Heart left ventricle (tissue), 16 donors: ENCODE measurements around the gene GOLGA6L22. TPM values are rescaled to one million over a fixed set of nuclear protein-coding genes. Genes with fewer than 3 reads are reported as not detected.
"Not testable (repeated sequence)": the region's sequence is repeated elsewhere in the genome, so short reads cannot be mapped to it uniquely, and the experiment has no call there.

ENCODE experiments used
- ATAC-seq, 4 donors: fragments of 200-7000 bp; cut with Tn5 transposase; one replicate each; pipeline ENCODE4 v1.9.1; 2020 to 2022; ENCODE audit warnings: moderate library complexity in 4 of 4, mild to moderate bottlenecking in 3 of 4, moderate number of reproducible peaks in 1 of 4
- DNase-seq, 5 donors: peaks; one replicate each; pipeline ENCODE4 v3.0.0-alpha.2; 2020
- H3K27ac ChIP-seq, 12 donors: fragments of 200-600 bp; sonication (generic) in 4 of 12; one replicate each; pipeline versions ENCODE4 v1.5.0 to v1.8.0; 2016 to 2022; ENCODE audit warnings: mild to moderate bottlenecking in 2 of 12
- H3K27me3 ChIP-seq, 9 donors: fragments of 200-600 bp; sonication (generic) in 2 of 9; one replicate each; pipeline versions ENCODE4 v1.5.1 to v1.8.0; 2016 to 2022; ENCODE audit warnings: mild to moderate bottlenecking in 3 of 9
- H3K36me3 ChIP-seq, 9 donors: fragments of 200-600 bp; sonication (generic) in 2 of 9; one replicate each; pipeline versions ENCODE4 v1.5.0 to v1.8.0; 2018 to 2022; ENCODE audit warnings: mild to moderate bottlenecking in 2 of 9
- H3K4me1 ChIP-seq, 12 donors: fragments of 200-600 bp; sonication (generic) in 4 of 12; one replicate each; pipeline versions ENCODE4 v1.5.0 to v1.8.0; 2016 to 2022; ENCODE audit warnings: mild to moderate bottlenecking in 3 of 12
- H3K4me3 ChIP-seq, 12 donors: fragments of 200-600 bp; sonication (generic) in 4 of 12; one replicate each; pipeline versions ENCODE4 v1.5.0 to v1.8.0; 2017 to 2022; ENCODE audit warnings: mild to moderate bottlenecking in 9 of 12, moderate library complexity in 4 of 12
- H3K9me3 ChIP-seq, 12 donors: fragments of 200-600 bp; sonication (generic) in 4 of 12; one replicate each; pipeline versions ENCODE4 v1.5.0 to v1.8.0; 2016 to 2022; ENCODE audit warnings: mild to moderate bottlenecking in 1 of 12
- WGBS, 4 donors: extraction: QIAGEN DNeasy Blood & Tissue Kit in 2 of 4; methylation state at CpG; one replicate each; pipeline versions ENCODE4 v1.1.5 to v1.1.7; 2013 to 2018; 5-methylcytosine and 5-hydroxymethylcytosine counted together
- intact Hi-C, 10 donors: fragments of 100-400 bp; cut with DNase I; formaldehyde crosslinking; loops; one replicate each; pipeline versions ENCODE4 v1.11.1 to v1.14.2; 2022
- long read RNA-seq, 3 donors: library from polyadenylated mRNA; unstranded; transcript quantifications; one replicate each; pipeline ENCODE4 v2.0.0, GENCODE V29; 2020 to 2021
- polyA plus RNA-seq, 2 donors: library from polyadenylated mRNA; stranded (reverse); fragments of 200-250 nt; gene quantifications; one replicate each; pipeline ENCODE4 v1.2.3, GENCODE V29; 2013
- total RNA-seq, 9 donors: library from RNA; depleted of rRNA in 2 of 9; stranded (reverse); fragments of >200 nt in 2 of 9; fragmentation: NEBNext Ultra II Directional in 3 of 9; extraction: Animal tissue kit (Norgen Biotek cat#: 25700) in 3 of 9; gene quantifications; one replicate each; pipeline versions ENCODE4 v1.1.0 to v1.2.4, GENCODE V29; 2016 to 2023
- donor health status: ischemic (EF 13 %, LVEDD 7.1; RV severe dilation, severe dysfunction).
- donor health status: healthy with polysubstance abuse.
- donor health status: DM: no; HTN: yes; CAD: no.
- donor health status: DM: no; HTN: no; CAD: no.
- donor health status: ischemic (EF 25% LVEDD 6.9; RV normal size, moderate dysfunction).
- donor health status: ischemic (EF 25% LVEDD 5.7; RV mildly dilated, moderate dysfunction).
- donor health status: healthy.
- donor health status: DM: yes; HTN: yes; CAD: no.
- donor health status: ischemic (EF 35%, LVEDD 5.7; RV mildly dilated, moderate dysfunction).
- donor health status: nonischemic (EF 11% LVEDD 7.7; RV severe dilation, severe dysfunction).
- donor health status: DM: yes; HTN: yes; CAD: no.
- donor health status: PGD.
- donor health status: ischemic (EF 29% LVEDD 5.4; RV normal size, mild dysfunction).
- donor health status: nonischemic (EF 23%, LVEDD 6.1; RV moderate dilation, normal function).

Gene GOLGA6L22
- total RNA-seq (not detected), polyA plus RNA-seq (not detected)
- long read RNA-seq, donor 1, result 0 reads
- long read RNA-seq, donor 2, result 0 reads
- long read RNA-seq, donor 3, result 0 reads

- ATAC-seq, intact Hi-C loops, H3K27ac ChIP-seq, H3K27me3 ChIP-seq, H3K36me3 ChIP-seq, DNase-seq, H3K9me3 ChIP-seq, H3K4me3 ChIP-seq, H3K4me1 ChIP-seq: not testable (repeated sequence)
- WGBS, 4 donors, result no CpG with 5 or more reads among the region's 7 CpGs
Measured at GRCh38 chr15:22458603-22459002, at the start of gene GOLGA6L22. TSS of gene GOLGA6L22 (plus strand) at chr15:22458903. CDS start at chr15:22458994, 91 bp downstream.

- H3K4me1 ChIP-seq, H3K36me3 ChIP-seq, H3K9me3 ChIP-seq, H3K27ac ChIP-seq, intact Hi-C loops, H3K27me3 ChIP-seq, H3K4me3 ChIP-seq: not testable (repeated sequence)
- 69 to 85% (median 78%) methylated on average over 4 to 8 of the region's 19 CpGs for WGBS, 4 donors
- peak in 1 of 4 donors; percentile 37 for ATAC-seq
- peak in 1 of 5 donors; percentile 40 for DNase-seq
Measured at GRCh38 chr15:22417288-22417687, 41.4 kb upstream of the GOLGA6L22 start.

GRCh38 chr15:22417795-22418194 lies 40.9 kb upstream of the GOLGA6L22 start:
- H3K9me3 ChIP-seq, intact Hi-C loops, H3K27ac ChIP-seq, H3K4me3 ChIP-seq, H3K36me3 ChIP-seq, H3K27me3 ChIP-seq, H3K4me1 ChIP-seq: not testable (repeated sequence)
- ATAC-seq, result peak in 2 of 4 donors; percentile 24 to 81
- WGBS, 4 donors, result 71 to 74% methylated on average over 10 of the region's 22 CpGs; no CpG with 5 or more reads in 2 of the 4 donors
- DNase-seq, result peak in 1 of 5 donors; percentile 7

GRCh38 chr15:22418212-22418611 lies 40.5 kb upstream of the GOLGA6L22 start:
- intact Hi-C loops, H3K4me1 ChIP-seq, H3K27me3 ChIP-seq, DNase-seq, H3K27ac ChIP-seq, H3K9me3 ChIP-seq, H3K36me3 ChIP-seq, H3K4me3 ChIP-seq: not testable (repeated sequence)
- no CpG with 5 or more reads among the region's 29 CpGs for WGBS, 4 donors
- peak in 1 of 4 donors; percentile 64 for ATAC-seq

- peak in 2 of 5 donors; percentile 11 to 47 for DNase-seq
- H3K27ac ChIP-seq, H3K4me3 ChIP-seq, intact Hi-C loops, H3K4me1 ChIP-seq, H3K36me3 ChIP-seq, H3K9me3 ChIP-seq, H3K27me3 ChIP-seq: not testable (repeated sequence)
- ATAC-seq, result peak in 2 of 4 donors; percentile 36 to 85
- WGBS, 4 donors, result 76 to 92% (median 87%) methylated on average over 14 to 17 of the region's 33 CpGs; no CpG with 5 or more reads in 1 of the 4 donors
Measured at GRCh38 chr15:22418666-22419065, 40.0 kb upstream of the GOLGA6L22 start.

- H3K36me3 ChIP-seq, H3K27ac ChIP-seq, ATAC-seq, H3K27me3 ChIP-seq, H3K4me3 ChIP-seq, H3K4me1 ChIP-seq, H3K9me3 ChIP-seq, intact Hi-C loops: not testable (repeated sequence)
- peak in 1 of 5 donors; percentile 4 for DNase-seq
- WGBS, 4 donors, result 82 to 88% (median 84%) methylated on average over 8 to 10 of the region's 13 CpGs; no CpG with 5 or more reads in 1 of the 4 donors
Measured at GRCh38 chr15:22420340-22420739, 38.4 kb upstream of the GOLGA6L22 start.

- H3K4me3 ChIP-seq, H3K36me3 ChIP-seq, H3K27ac ChIP-seq, H3K9me3 ChIP-seq, intact Hi-C loops, H3K4me1 ChIP-seq, H3K27me3 ChIP-seq, ATAC-seq, DNase-seq: not testable (repeated sequence)
- WGBS, 4 donors, result 57 to 64% methylated on average over 7 of the region's 11 CpGs; no CpG with 5 or more reads in 2 of the 4 donors
Measured at GRCh38 chr15:22429426-22429825, 29.3 kb upstream of the GOLGA6L22 start.

- ATAC-seq, H3K27me3 ChIP-seq, H3K36me3 ChIP-seq, H3K9me3 ChIP-seq, intact Hi-C loops, H3K27ac ChIP-seq, H3K4me1 ChIP-seq, H3K4me3 ChIP-seq: not testable (repeated sequence)
- WGBS, 4 donors, result 68 to 82% (median 78%) methylated on average over 4 to 7 of the region's 8 CpGs
- DNase-seq, result peak in 2 of 5 donors; percentile 0 to 37
Measured at GRCh38 chr15:22431687-22432086, 27.0 kb upstream of the GOLGA6L22 start.

GRCh38 chr15:22494490-22495113 lies 35.9 kb downstream of the GOLGA6L22 start:
- Histone ChIP-seq H3K27ac (peak overlapping the region in 6 of 12 donors; percentile 37 to 68 (median 57)), H3K4me3 (peak overlapping the region in 10 of 12 donors; percentile 11 to 60 (median 48))
- H3K27me3 ChIP-seq, ATAC-seq, H3K36me3 ChIP-seq, H3K4me1 ChIP-seq, intact Hi-C loops, H3K9me3 ChIP-seq: not testable (repeated sequence)
- peak; percentile 72 to 89 (median 83) for DNase-seq
- 1 to 17% methylated on average over 43 to 44 of the region's 86 CpGs; no CpG with 5 or more reads in 2 of the 4 donors for WGBS, 4 donors

- WGBS, 4 donors, result 88 to 97% (median 95%) methylated on average over 2 of the region's 4 CpGs; no CpG with 5 or more reads in 1 of the 4 donors
Measured at GRCh38 chr15:22497200-22497599, 38.5 kb downstream of the GOLGA6L22 start.

GRCh38 chr15:22498220-22498925 lies 39.7 kb downstream of the GOLGA6L22 start:
- H3K36me3 ChIP-seq, H3K27me3 ChIP-seq, ATAC-seq, H3K9me3 ChIP-seq, intact Hi-C loops, DNase-seq, H3K4me3 ChIP-seq, H3K27ac ChIP-seq, H3K4me1 ChIP-seq: not testable (repeated sequence)
- WGBS, 4 donors, result no CpG with 5 or more reads among the region's 5 CpGs

More at GRCh38 chr15:22497200-22497599, 38.5 kb downstream of the GOLGA6L22 start:
- H3K36me3 ChIP-seq, H3K27me3 ChIP-seq, intact Hi-C loops, H3K4me1 ChIP-seq, H3K9me3 ChIP-seq, H3K27ac ChIP-seq, ATAC-seq, H3K4me3 ChIP-seq, DNase-seq: not testable (repeated sequence)
